H9 (cell line): Measurements from ENCODE around the gene KCNAB1. TPM values are rescaled to one million over a fixed set of nuclear protein-coding genes. Genes with fewer than 3 reads are reported as not detected.

Experiments
- DNase-seq: peaks from one replicate; pipeline ENCODE4 v3.0.0-alpha.2; 2017
- H2AFZ ChIP-seq: one replicate; pipeline ENCODE4 v1.6.1; 2013; ENCODE audit warnings: mild to moderate bottlenecking, low read length, control low read depth, moderate library complexity
- H2AK5ac ChIP-seq: 2 replicates; pipeline ENCODE4 v1.6.1; 2013; ENCODE audit warnings: low read length, control low read depth, mixed read lengths; ENCODE audit not compliant: insufficient read length
- H2BK120ac ChIP-seq: one replicate; pipeline ENCODE4 v1.6.1; 2013; ENCODE audit warnings: low read depth, mild to moderate bottlenecking, low read length, control low read depth, inconsistent platforms; ENCODE audit not compliant: poor library complexity, severe bottlenecking
- H2BK12ac ChIP-seq: 2 replicates; pipeline ENCODE4 v1.6.1; 2013; ENCODE audit warnings: low read length, control low read depth, mixed read lengths, low read depth; ENCODE audit not compliant: insufficient read length
- H2BK15ac ChIP-seq: 2 replicates; pipeline ENCODE4 v1.6.1; 2013; ENCODE audit warnings: low read depth, low read length, control low read depth
- H2BK20ac ChIP-seq: one replicate; pipeline ENCODE4 v1.6.1; 2013; ENCODE audit warnings: low read depth, mild to moderate bottlenecking, low read length, control low read depth, inconsistent platforms; ENCODE audit not compliant: poor library complexity, severe bottlenecking
- H2BK5ac ChIP-seq: 2 replicates; pipeline ENCODE4 v1.6.1; 2013; ENCODE audit warnings: low read length, control low read depth, mixed read lengths; ENCODE audit not compliant: insufficient read length
- H3K14ac ChIP-seq: 2 replicates; pipeline ENCODE4 v1.6.1; 2013; ENCODE audit warnings: low read length, control low read depth; ENCODE audit not compliant: insufficient read depth
- H3K18ac ChIP-seq: 2 replicates; pipeline ENCODE4 v1.6.1; 2013; ENCODE audit warnings: low read depth, mild to moderate bottlenecking, mixed read lengths, low read length, control low read depth; ENCODE audit not compliant: insufficient read length
- H3K23ac ChIP-seq: 2 replicates; pipeline ENCODE4 v1.6.1; 2013; ENCODE audit warnings: low read length, control low read depth, mixed read lengths, low read depth; ENCODE audit not compliant: insufficient read length
- H3K23me2 ChIP-seq: 2 replicates; pipeline ENCODE4 v1.6.1; 2013; ENCODE audit warnings: low read depth, mild to moderate bottlenecking, mixed read lengths, low read length, control low read depth; ENCODE audit not compliant: insufficient read length, poor library complexity, severe bottlenecking
- H3K27ac ChIP-seq: 2 replicates; pipeline ENCODE4 v1.5.1; 2013; ENCODE audit warnings: low read length, control low read depth, mixed read lengths, low read depth; ENCODE audit not compliant: insufficient read length
- H3K27me3 ChIP-seq: 2 replicates; pipeline ENCODE4 v1.6.1; 2013; ENCODE audit warnings: low read length, control low read depth, inconsistent platforms; ENCODE audit not compliant: insufficient read depth
- H3K4ac ChIP-seq: 2 replicates; pipeline ENCODE4 v1.6.1; 2013; ENCODE audit warnings: low read depth, mild to moderate bottlenecking, control low read depth, inconsistent platforms, low read length, moderate library complexity
- H3K4me1 ChIP-seq: 2 replicates; pipeline ENCODE4 v1.6.1; 2013; ENCODE audit warnings: low read length, control low read depth, inconsistent platforms; ENCODE audit not compliant: insufficient read depth
- H3K4me2 ChIP-seq: 2 replicates; pipeline ENCODE4 v1.6.1; 2013; ENCODE audit warnings: low read length, control low read depth, mixed read lengths; ENCODE audit not compliant: insufficient read length, insufficient read depth
- H3K56ac ChIP-seq: 2 replicates; pipeline ENCODE4 v1.6.1; 2013; ENCODE audit warnings: low read depth, mild to moderate bottlenecking, mixed read lengths, low read length, control low read depth; ENCODE audit not compliant: insufficient read length
- H3K79me1 ChIP-seq: 2 replicates; pipeline ENCODE4 v1.6.1; 2013; ENCODE audit warnings: low read depth, mild to moderate bottlenecking, moderate library complexity, low read length, control low read depth, inconsistent platforms; ENCODE audit not compliant: insufficient read depth, poor library complexity, severe bottlenecking
- H3K79me2 ChIP-seq: 2 replicates; pipeline ENCODE4 v1.6.1; 2013; ENCODE audit warnings: low read length, control low read depth, inconsistent platforms; ENCODE audit not compliant: insufficient read depth
- H3K9ac ChIP-seq: 2 replicates; pipeline ENCODE4 v1.6.1; 2013; ENCODE audit warnings: low read length, control low read depth, mixed read lengths; ENCODE audit not compliant: insufficient read length; ENCODE audit errors: extremely low read depth
- H3K9me3 ChIP-seq: one replicate; pipeline ENCODE4 v1.6.1; 2013; ENCODE audit warnings: low read depth, low read length, inconsistent platforms; ENCODE audit not compliant: control insufficient read depth
- H3T11ph ChIP-seq: one replicate; pipeline ENCODE4 v1.6.1; 2013; ENCODE audit warnings: mild to moderate bottlenecking, low read length, control low read depth, inconsistent platforms
- H4K20me1 ChIP-seq: one replicate; pipeline ENCODE4 v1.6.1; 2013; ENCODE audit not compliant: control insufficient read depth, insufficient read length, insufficient read depth
- H4K5ac ChIP-seq: 2 replicates; pipeline ENCODE4 v1.6.1; 2013; ENCODE audit warnings: low read depth, mild to moderate bottlenecking, mixed read lengths, low read length, control low read depth; ENCODE audit not compliant: insufficient read length
- H4K8ac ChIP-seq: replicated peaks from 2 replicates; pipeline ENCODE4 v1.6.1; 2013; ENCODE audit warnings: low read length, control low read depth, mixed read lengths, low read depth; ENCODE audit not compliant: insufficient read length
- H4K91ac ChIP-seq: 2 replicates; pipeline ENCODE4 v1.6.1; 2013; ENCODE audit warnings: low read depth, mild to moderate bottlenecking, moderate library complexity, mixed read lengths, low read length, control low read depth; ENCODE audit not compliant: insufficient read length
- H3K27ac Mint-ChIP-seq, 3 experiments: 2 replicates in 2 of 3; 3 replicates in 1 of 3; pipeline ENCODE4 v1.8.0; 2020 to 2021; ENCODE audit warnings: mixed read lengths in 3 of 3, mild to moderate bottlenecking in 1 of 3, moderate library complexity in 1 of 3
- H3K27me3 Mint-ChIP-seq: 2 replicates; pipeline ENCODE4 v1.8.0; 2021; ENCODE audit warnings: low read depth, mild to moderate bottlenecking, moderate library complexity, mixed read lengths
- H3K36me3 Mint-ChIP-seq, 3 experiments: 2 replicates in 2 of 3; 3 replicates in 1 of 3; pipeline ENCODE4 v1.8.0; 2020 to 2021; ENCODE audit warnings: low read depth in 3 of 3, mixed read lengths in 3 of 3; ENCODE audit not compliant: insufficient read depth in 1 of 3
- H3K4me1 Mint-ChIP-seq, 2 experiments: 2 replicates each; pipeline ENCODE4 v1.8.0; 2020; ENCODE audit warnings: mixed read lengths in 2 of 2
- H3K4me3 Mint-ChIP-seq, 2 experiments: 2 replicates in 1 of 2; 3 replicates in 1 of 2; pipeline ENCODE4 v1.8.0; 2020 to 2021; ENCODE audit warnings: mild to moderate bottlenecking in 2 of 2, mixed read lengths in 2 of 2, moderate library complexity in 1 of 2
- H3K9me3 Mint-ChIP-seq, 2 experiments: 2 replicates in 1 of 2; 3 replicates in 1 of 2; pipeline ENCODE4 v1.8.0; 2020; ENCODE audit warnings: mild to moderate bottlenecking in 2 of 2, mixed read lengths in 2 of 2, moderate library complexity in 1 of 2
- WGBS: extraction: QIAGEN DNeasy Blood & Tissue Kit; methylation state at CpG from one replicate; pipeline ENCODE4 v1.1.7; 2013; ENCODE audit warnings: missing lambda C conversion rate, low lambda C conversion rate, mixed read lengths; ENCODE audit not compliant: insufficient read length; ENCODE audit errors: extremely low coverage; 5-methylcytosine and 5-hydroxymethylcytosine counted together
- total RNA-seq: library from RNA; stranded (reverse); gene quantifications from 2 replicates; pipeline ENCODE4 v1.2.1, GENCODE V29; 2021
- TF ChIP-seq, protein P1 (sequence below): fragments of 200-600 bp; sonication (generic); conservative IDR thresholded peaks from 3 replicates; pipeline ENCODE4 v1.8.0; 2021; ENCODE audit warnings: antibody characterized with exemption, mild to moderate bottlenecking

KCNAB1 gene
- total RNA-seq, 1 experiment from 2014 or later, result 3.7 TPM

DNA sequence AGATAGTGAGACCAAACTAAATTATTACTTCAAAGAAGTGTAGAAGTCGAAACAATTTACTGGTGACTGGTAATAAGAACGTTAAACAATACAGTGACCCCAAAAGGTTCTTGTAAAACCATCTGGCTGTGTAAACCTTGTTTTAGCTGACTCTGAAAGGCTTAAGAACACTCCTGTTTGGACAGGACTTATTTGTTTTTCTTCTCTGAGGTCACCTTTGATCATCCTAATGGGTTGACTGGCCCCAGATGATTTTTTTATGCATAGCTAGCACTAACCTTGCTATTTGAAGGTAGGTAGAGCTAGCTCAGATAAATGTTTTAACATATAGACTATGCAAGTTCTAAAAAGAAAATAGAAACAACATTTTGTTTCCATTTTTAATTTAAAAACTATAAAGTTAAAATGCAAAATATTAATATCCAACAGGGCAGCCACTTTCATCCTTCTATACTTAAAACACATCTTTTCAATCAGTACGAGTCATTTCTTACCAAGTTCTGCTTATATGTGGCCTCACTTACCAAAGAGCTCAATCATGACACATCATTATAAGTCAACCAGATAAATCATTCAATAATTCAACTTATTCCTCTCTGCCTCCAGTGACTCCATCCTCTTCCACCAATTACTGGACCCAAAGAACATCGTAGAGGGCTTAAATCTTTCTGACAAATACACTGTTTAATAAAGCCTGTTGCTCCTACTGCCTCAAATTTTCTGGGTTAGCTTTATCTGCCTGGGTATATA is 275.8 kb downstream of the KCNAB1 start:
- Histone ChIP-seq H3K23ac (no peak overlapping the region), H3K4ac (no peak overlapping the region), H3K23me2 (no peaks in the 10 kb centered on the region), H3T11ph (no peak overlapping the region), H2BK12ac (no peak overlapping the region), H3K18ac (no peak overlapping the region), H3K27me3 (no peaks in the 10 kb centered on the region), H3K27ac (no peak overlapping the region), H3K4me2 (no peak overlapping the region), H4K8ac (no peak overlapping the region), H3K14ac (no peak overlapping the region), H2AFZ (no peak overlapping the region), H2BK5ac (no peak overlapping the region), H3K4me1 (no peaks in the 10 kb centered on the region), H3K9me3 (no peaks in the 10 kb centered on the region), H2BK120ac (no peak overlapping the region), H4K91ac (no peak overlapping the region), H2AK5ac (no peak overlapping the region), H2BK20ac (no peak overlapping the region), H3K9ac (no peak overlapping the region), H3K56ac (no peak overlapping the region), H3K79me2 (no peaks in the 10 kb centered on the region), H4K5ac (no peak overlapping the region), H2BK15ac (no peak overlapping the region), H4K20me1 (no peaks in the 10 kb centered on the region), H3K79me1 (no peaks in the 10 kb centered on the region)
- Mint-ChIP-seq H3K4me3 (no peak overlapping the region), H3K27me3 (peaks cover 1% of the 10 kb centered on the region; the same call in 1 of the 2 replicates), H3K27ac (no peak overlapping the region), H3K36me3 (no peaks in the 10 kb centered on the region), H3K4me1 (peaks cover 0 to 11% of the 10 kb centered on the region in 2 experiments; a peak in 2 of 4 replicates), H3K9me3 (no peaks in the 10 kb centered on the region)
- TF ChIP-seq, protein P1, sequence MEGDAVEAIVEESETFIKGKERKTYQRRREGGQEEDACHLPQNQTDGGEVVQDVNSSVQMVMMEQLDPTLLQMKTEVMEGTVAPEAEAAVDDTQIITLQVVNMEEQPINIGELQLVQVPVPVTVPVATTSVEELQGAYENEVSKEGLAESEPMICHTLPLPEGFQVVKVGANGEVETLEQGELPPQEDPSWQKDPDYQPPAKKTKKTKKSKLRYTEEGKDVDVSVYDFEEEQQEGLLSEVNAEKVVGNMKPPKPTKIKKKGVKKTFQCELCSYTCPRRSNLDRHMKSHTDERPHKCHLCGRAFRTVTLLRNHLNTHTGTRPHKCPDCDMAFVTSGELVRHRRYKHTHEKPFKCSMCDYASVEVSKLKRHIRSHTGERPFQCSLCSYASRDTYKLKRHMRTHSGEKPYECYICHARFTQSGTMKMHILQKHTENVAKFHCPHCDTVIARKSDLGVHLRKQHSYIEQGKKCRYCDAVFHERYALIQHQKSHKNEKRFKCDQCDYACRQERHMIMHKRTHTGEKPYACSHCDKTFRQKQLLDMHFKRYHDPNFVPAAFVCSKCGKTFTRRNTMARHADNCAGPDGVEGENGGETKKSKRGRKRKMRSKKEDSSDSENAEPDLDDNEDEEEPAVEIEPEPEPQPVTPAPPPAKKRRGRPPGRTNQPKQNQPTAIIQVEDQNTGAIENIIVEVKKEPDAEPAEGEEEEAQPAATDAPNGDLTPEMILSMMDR, result no peak
- no CpG with 5 or more reads among the region's 4 CpGs for WGBS
- no peak for DNase-seq
